Keratinocyte (primary cell): ENCODE measurements around the gene IFIT3.

Source experiments
- CTCF ChIP-seq, 3 experiments: IDR thresholded peaks in 1 of 3; conservative IDR thresholded peaks in 1 of 3; optimal IDR thresholded peaks in 1 of 3; 2 replicates in 2 of 3; 3 replicates in 1 of 3; pipeline versions ENCODE3 to v1.5.1; 2011; ENCODE audit warnings: low read length in 3 of 3, mild to moderate bottlenecking in 3 of 3, moderate library complexity in 2 of 3, control low read depth in 1 of 3, inconsistent platforms in 1 of 3; ENCODE audit not compliant: insufficient read depth in 2 of 3; ENCODE audit errors: extremely low read depth in 1 of 3
- EZH2 ChIP-seq: IDR thresholded peaks from one replicate; pipeline ENCODE4 v1.6.1; 2012; ENCODE audit warnings: inconsistent platforms, mild to moderate bottlenecking, low read length, moderate library complexity

GRCh38 chr10:89343089-89343767, 15.4 kb downstream of the IFIT3 start:
- no peak for TF ChIP-seq CTCF (optimal IDR thresholded peaks at IDR 0.05 in 1 of 3, IDR thresholded peaks at IDR 0.05 in 1 of 3, conservative IDR thresholded peaks at IDR 0.05 in 1 of 3; ENCODE audit: extremely low read depth in 1 of 3, insufficient read depth in 2 of 3, low read length in 3 of 3)
- no peak for TF ChIP-seq EZH2
